WTC11 (cell line): ENCODE results near the gene WDR33. TPM values are rescaled to one million over a fixed set of nuclear protein-coding genes. Genes with fewer than 3 reads are reported as not detected.

Source experiments
- ATAC-seq: fragments of 200-7000 bp; cut with Tn5 transposase; 2 replicates; pipeline ENCODE4 v1.10.0; 2021; ENCODE audit warnings: mild to moderate bottlenecking, moderate library complexity
- CTCF ChIA-PET: fragments of 300-600 bp; sonication (Branson Sonifier 250); formaldehyde crosslinking; loops from one replicate; lab custom pipeline; 2021; ENCODE audit warnings: antibody characterized with exemption; lab: Charles Lee
- POLR2A ChIA-PET: fragments of 350-600 bp; sonication (Branson Sonifier 250); formaldehyde crosslinking; loops from one replicate; lab custom pipeline; 2021; ENCODE audit warnings: antibody characterized with exemption; lab: Charles Lee
- DNase-seq: peaks from one replicate; pipeline ENCODE4 v3.0.0; 2021; ENCODE audit warnings: low spot score
- H3K27ac Mint-ChIP-seq: 2 replicates; pipeline ENCODE4 v1.8.0; 2021; ENCODE audit warnings: mixed read lengths
- H3K27me3 Mint-ChIP-seq: 2 replicates; pipeline ENCODE4 v1.8.0; 2021; ENCODE audit warnings: low read depth, mild to moderate bottlenecking, moderate library complexity, mixed read lengths
- H3K36me3 Mint-ChIP-seq: 2 replicates; pipeline ENCODE4 v1.8.0; 2021; ENCODE audit warnings: mixed read lengths
- H3K4me1 Mint-ChIP-seq: 2 replicates; pipeline ENCODE4 v1.8.0; 2022; ENCODE audit warnings: mixed read lengths
- H3K4me3 Mint-ChIP-seq: 2 replicates; pipeline ENCODE4 v1.8.0; 2021; ENCODE audit warnings: mild to moderate bottlenecking, moderate library complexity, mixed read lengths
- H3K9me3 Mint-ChIP-seq: 2 replicates; pipeline ENCODE4 v1.8.0; 2021; ENCODE audit warnings: mixed read lengths
- CREB1 ChIP-seq: sonication (generic); formaldehyde crosslinking; IDR thresholded peaks from 2 replicates; pipeline ENCODE4 v1.8.0; 2023; ENCODE audit warnings: mild to moderate bottlenecking, missing genetic modification reagents
- ETV6 ChIP-seq: sonication (generic); formaldehyde crosslinking; IDR thresholded peaks from 2 replicates; pipeline ENCODE4 v1.8.1; 2022; ENCODE audit warnings: mild to moderate bottlenecking, missing genetic modification reagents
- JUN ChIP-seq: sonication (generic); formaldehyde crosslinking; IDR thresholded peaks from 2 replicates; pipeline ENCODE4 v1.8.0; 2023; ENCODE audit warnings: mild to moderate bottlenecking, missing genetic modification reagents
- NFE2L1 ChIP-seq: sonication (generic); formaldehyde crosslinking; IDR thresholded peaks from 2 replicates; pipeline ENCODE4 v1.8.1; 2023; ENCODE audit warnings: missing genetic modification reagents
- NR2C2 ChIP-seq: sonication (generic); formaldehyde crosslinking; IDR thresholded peaks from 2 replicates; pipeline ENCODE4 v1.8.0; 2022; ENCODE audit warnings: mild to moderate bottlenecking, missing genetic modification reagents
- NR3C1 ChIP-seq: sonication (generic); formaldehyde crosslinking; conservative IDR thresholded peaks from 2 replicates; pipeline ENCODE4 v1.8.1; 2023; ENCODE audit warnings: low read depth, mild to moderate bottlenecking, missing genetic modification reagents
- TEAD1 ChIP-seq: sonication (generic); formaldehyde crosslinking; IDR thresholded peaks from 2 replicates; pipeline ENCODE4 v1.8.0; 2022; ENCODE audit warnings: mild to moderate bottlenecking, missing genetic modification reagents
- TP53 ChIP-seq: sonication (generic); formaldehyde crosslinking; IDR thresholded peaks from 2 replicates; pipeline ENCODE4 v1.8.1; 2023; ENCODE audit warnings: mild to moderate bottlenecking, missing genetic modification reagents
- ZBTB21 ChIP-seq: sonication (generic); formaldehyde crosslinking; IDR thresholded peaks from 2 replicates; pipeline ENCODE4 v1.8.1; 2023; ENCODE audit warnings: mild to moderate bottlenecking, missing genetic modification reagents, borderline replicate concordance
- ZNF219 ChIP-seq: sonication (generic); formaldehyde crosslinking; IDR thresholded peaks from 2 replicates; pipeline ENCODE4 v1.8.0; 2023; ENCODE audit warnings: missing genetic modification reagents, mild to moderate bottlenecking, borderline replicate concordance
- ZNF232 ChIP-seq: sonication (generic); formaldehyde crosslinking; IDR thresholded peaks from 2 replicates; pipeline ENCODE4 v1.8.0; 2022; ENCODE audit warnings: mild to moderate bottlenecking, missing genetic modification reagents
- ZNF416 ChIP-seq: fragments of 250-450 bp; sonication (Bioruptor Pico); IDR thresholded peaks from 2 replicates; pipeline ENCODE4 v1.9.0; 2021; ENCODE audit warnings: mild to moderate bottlenecking, inconsistent platforms
- total RNA-seq: library from RNA; stranded (reverse); gene quantifications from 3 replicates; pipeline ENCODE4 v1.2.3, GENCODE V29; 2021
- TF ChIP-seq, protein P1 (sequence below): sonication (generic); formaldehyde crosslinking; IDR thresholded peaks from 2 replicates; pipeline ENCODE4 v1.8.0; 2022; ENCODE audit warnings: mild to moderate bottlenecking, missing genetic modification reagents
- TF ChIP-seq, protein P2 (sequence below): sonication (generic); formaldehyde crosslinking; IDR thresholded peaks from 2 replicates; pipeline ENCODE4 v1.8.0; 2022; ENCODE audit warnings: missing genetic modification reagents
- TF ChIP-seq, protein P3 (sequence below): sonication (generic); formaldehyde crosslinking; IDR thresholded peaks from 2 replicates; pipeline ENCODE4 v1.8.1; 2023; ENCODE audit warnings: mild to moderate bottlenecking, missing genetic modification reagents, moderate library complexity
- TF ChIP-seq, protein P4 (sequence below): sonication (generic); formaldehyde crosslinking; IDR thresholded peaks from 2 replicates; pipeline ENCODE4 v1.8.0; 2022; ENCODE audit warnings: mild to moderate bottlenecking, missing genetic modification reagents
- TF ChIP-seq, protein P5 (sequence below): fragments of 250-450 bp; sonication (Bioruptor Pico); conservative IDR thresholded peaks from 2 replicates; pipeline ENCODE4 v1.9.0; 2021; ENCODE audit warnings: mild to moderate bottlenecking
- TF ChIP-seq, protein P6 (sequence below): sonication (generic); formaldehyde crosslinking; IDR thresholded peaks from 2 replicates; pipeline ENCODE4 v1.8.1; 2022; ENCODE audit warnings: low read depth, mild to moderate bottlenecking, moderate library complexity, missing genetic modification reagents, borderline replicate concordance
- TF ChIP-seq, protein P7 (sequence below): fragments of 250-450 bp; sonication (Bioruptor Pico); IDR thresholded peaks from 2 replicates; pipeline ENCODE4 v1.9.0; 2021; ENCODE audit warnings: mild to moderate bottlenecking, borderline replicate concordance

Gene WDR33
- total RNA-seq, 1 experiment from 2014 or later, result 67.1 TPM

DNA sequence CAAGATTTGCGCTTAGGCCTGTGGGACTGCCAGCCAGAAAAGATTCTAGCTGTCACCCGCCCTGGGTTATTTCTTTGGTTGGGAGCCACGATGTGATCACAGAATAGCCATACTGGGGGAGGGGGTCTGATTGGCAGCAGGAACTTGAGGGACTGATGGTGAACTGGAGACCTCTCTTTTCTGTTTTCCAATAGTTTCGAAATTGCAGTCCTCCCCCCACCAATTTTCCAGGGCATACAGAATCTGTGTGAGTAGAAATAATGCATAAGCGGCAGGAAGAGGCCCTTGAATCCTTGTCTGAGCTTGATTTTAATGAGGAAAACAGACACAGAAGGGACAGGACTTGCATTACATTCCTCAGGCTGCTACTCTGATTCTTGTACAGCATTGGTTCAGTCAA lies 49.2 kb upstream of the WDR33 start (continued):
- TF ChIP-seq, protein P1, sequence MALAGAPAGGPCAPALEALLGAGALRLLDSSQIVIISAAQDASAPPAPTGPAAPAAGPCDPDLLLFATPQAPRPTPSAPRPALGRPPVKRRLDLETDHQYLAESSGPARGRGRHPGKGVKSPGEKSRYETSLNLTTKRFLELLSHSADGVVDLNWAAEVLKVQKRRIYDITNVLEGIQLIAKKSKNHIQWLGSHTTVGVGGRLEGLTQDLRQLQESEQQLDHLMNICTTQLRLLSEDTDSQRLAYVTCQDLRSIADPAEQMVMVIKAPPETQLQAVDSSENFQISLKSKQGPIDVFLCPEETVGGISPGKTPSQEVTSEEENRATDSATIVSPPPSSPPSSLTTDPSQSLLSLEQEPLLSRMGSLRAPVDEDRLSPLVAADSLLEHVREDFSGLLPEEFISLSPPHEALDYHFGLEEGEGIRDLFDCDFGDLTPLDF (CRISPR knock-in tag), result no peak
- TF ChIP-seq CREB1 (CRISPR knock-in tag), result no peak
- TF ChIP-seq ZNF416, result no peak
- TF ChIP-seq, protein P2, sequence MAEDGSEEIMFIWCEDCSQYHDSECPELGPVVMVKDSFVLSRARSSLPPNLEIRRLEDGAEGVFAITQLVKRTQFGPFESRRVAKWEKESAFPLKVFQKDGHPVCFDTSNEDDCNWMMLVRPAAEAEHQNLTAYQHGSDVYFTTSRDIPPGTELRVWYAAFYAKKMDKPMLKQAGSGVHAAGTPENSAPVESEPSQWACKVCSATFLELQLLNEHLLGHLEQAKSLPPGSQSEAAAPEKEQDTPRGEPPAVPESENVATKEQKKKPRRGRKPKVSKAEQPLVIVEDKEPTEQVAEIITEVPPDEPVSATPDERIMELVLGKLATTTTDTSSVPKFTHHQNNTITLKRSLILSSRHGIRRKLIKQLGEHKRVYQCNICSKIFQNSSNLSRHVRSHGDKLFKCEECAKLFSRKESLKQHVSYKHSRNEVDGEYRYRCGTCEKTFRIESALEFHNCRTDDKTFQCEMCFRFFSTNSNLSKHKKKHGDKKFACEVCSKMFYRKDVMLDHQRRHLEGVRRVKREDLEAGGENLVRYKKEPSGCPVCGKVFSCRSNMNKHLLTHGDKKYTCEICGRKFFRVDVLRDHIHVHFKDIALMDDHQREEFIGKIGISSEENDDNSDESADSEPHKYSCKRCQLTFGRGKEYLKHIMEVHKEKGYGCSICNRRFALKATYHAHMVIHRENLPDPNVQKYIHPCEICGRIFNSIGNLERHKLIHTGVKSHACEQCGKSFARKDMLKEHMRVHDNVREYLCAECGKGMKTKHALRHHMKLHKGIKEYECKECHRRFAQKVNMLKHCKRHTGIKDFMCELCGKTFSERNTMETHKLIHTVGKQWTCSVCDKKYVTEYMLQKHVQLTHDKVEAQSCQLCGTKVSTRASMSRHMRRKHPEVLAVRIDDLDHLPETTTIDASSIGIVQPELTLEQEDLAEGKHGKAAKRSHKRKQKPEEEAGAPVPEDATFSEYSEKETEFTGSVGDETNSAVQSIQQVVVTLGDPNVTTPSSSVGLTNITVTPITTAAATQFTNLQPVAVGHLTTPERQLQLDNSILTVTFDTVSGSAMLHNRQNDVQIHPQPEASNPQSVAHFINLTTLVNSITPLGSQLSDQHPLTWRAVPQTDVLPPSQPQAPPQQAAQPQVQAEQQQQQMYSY (CRISPR knock-in tag), result no peak
- TF ChIP-seq ZNF232 (CRISPR knock-in tag), result no peak

DNA sequence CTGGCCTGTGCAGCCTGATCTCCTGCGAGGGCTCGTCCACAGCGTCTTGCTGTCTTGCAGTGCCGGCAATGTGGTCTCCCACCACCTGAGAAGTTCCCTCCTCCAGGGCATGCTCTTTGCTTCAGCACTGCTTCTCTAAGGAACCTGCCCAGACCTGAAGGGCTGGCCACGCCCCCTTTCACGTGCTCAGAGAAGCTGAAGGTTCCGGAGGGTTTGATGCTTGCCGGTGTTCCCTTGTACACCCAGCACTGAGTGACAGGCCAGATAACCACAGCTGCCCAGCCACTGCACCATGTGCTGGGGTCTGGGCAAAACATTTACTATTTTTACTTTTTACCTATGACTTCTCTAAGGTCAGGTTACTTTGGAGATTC lies 48.7 kb upstream of the WDR33 start:
- CTCF ChIA-PET, result interaction anchor here (0.6 kb wide), 1 partner anchor 204 kb away, joined by 3 read pairs; no protein-coding TSS in a partner anchor
- Mint-ChIP-seq H3K27ac (peak overlapping the region; percentile 80; the same call in 1 of the 2 replicates), H3K4me1 (peaks cover 41% of the 10 kb centered on the region), H3K4me3 (peak overlapping the region; percentile 52), H3K27me3 (no peaks in the 10 kb centered on the region), H3K36me3 (peaks cover 18% of the 10 kb centered on the region), H3K9me3 (no peaks in the 10 kb centered on the region)
- DNase-seq, result peak; percentile 85
- POLR2A ChIA-PET, result interaction anchor here (0.6 kb wide), 1 partner anchor 33 kb away, joined by 3 read pairs; no protein-coding TSS in a partner anchor
- TF ChIP-seq, protein P3, sequence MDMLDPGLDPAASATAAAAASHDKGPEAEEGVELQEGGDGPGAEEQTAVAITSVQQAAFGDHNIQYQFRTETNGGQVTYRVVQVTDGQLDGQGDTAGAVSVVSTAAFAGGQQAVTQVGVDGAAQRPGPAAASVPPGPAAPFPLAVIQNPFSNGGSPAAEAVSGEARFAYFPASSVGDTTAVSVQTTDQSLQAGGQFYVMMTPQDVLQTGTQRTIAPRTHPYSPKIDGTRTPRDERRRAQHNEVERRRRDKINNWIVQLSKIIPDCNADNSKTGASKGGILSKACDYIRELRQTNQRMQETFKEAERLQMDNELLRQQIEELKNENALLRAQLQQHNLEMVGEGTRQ (CRISPR knock-in tag), result peak; percentile 55; the same call in 1 of the 2 replicates
- TF ChIP-seq TEAD1 (CRISPR knock-in tag) (0 out of 2 replicates have a peak, but pooled peaks have one; percentile 20), ZNF219 (CRISPR knock-in tag) (no peak), NFE2L1 (no peak), NR2C2 (CRISPR knock-in tag) (no peak)
- TF ChIP-seq, protein P4, sequence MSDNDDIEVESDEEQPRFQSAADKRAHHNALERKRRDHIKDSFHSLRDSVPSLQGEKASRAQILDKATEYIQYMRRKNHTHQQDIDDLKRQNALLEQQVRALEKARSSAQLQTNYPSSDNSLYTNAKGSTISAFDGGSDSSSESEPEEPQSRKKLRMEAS (CRISPR knock-in tag), result peak; percentile 68; the same call in 1 of the 2 replicates
- TF ChIP-seq, protein P5, sequence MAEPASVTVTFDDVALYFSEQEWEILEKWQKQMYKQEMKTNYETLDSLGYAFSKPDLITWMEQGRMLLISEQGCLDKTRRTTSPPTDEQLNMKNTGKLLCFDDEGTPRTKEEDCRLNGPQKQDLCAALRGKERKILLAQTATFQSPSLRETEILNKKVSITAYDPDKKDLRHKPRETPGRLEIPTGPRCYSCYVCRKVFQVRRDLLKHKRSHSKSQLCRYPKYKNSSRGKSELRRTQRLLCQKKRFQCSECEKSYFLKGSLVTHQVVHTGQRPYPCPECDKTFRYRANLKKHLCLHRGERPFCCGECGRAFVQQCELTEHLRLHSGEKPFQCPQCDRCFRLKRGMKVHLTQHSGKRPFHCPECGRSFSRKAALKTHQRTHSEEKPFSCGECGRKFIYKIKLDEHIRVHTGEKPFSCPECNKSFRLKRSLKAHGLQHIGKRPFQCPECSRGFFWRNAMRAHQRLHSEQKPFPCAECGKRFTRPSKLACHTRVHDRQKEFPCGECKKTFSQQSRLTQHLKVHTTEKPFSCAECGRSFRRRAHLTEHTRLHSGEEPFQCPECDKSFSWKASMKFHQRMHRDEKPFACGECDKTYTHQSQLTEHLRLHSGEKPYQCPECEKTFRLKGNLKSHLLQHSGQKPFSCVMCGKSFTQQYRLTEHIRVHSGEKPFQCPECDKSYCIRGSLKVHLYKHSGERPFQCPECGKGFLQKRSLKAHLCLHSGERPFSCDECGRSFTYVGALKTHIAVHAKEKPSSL (CRISPR knock-in tag), result no peak
- peak; percentile 66 for ATAC-seq

DNA sequence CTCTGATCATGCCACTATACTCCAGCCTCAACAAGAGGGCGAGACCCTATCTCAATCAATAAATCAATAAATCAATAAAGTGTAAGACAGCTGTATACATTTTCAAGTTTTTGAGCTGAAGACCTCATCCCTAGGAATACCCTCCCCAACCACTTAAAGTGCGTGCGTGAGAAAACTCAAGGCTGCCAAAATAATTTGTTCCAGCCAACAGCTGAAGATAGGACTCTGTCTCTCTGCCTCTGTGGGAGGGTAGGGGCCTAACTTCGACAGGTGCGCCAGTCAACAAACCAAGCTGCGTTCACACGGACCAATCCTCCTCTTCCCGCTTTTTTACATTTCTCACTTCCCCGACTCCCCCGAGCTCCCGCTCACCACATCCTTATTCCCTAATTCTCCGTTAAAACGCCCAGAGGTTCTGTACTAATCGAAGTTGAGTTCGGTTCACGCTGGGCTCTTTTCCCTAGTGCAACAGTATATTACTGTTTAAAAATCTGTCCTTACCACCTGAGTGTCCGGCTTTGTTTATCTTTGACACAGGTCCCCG lies 46.4 kb upstream of the WDR33 start:
- POLR2A ChIA-PET, result interaction anchor here (0.6 kb wide), 1 partner anchor 43 kb away, joined by 7 read pairs; no protein-coding TSS in a partner anchor
- Mint-ChIP-seq H3K27me3 (no peaks in the 10 kb centered on the region), H3K36me3 (peaks cover 18% of the 10 kb centered on the region), H3K9me3 (no peaks in the 10 kb centered on the region), H3K4me3 (peak overlapping the region; percentile 98), H3K4me1 (peaks cover 35% of the 10 kb centered on the region), H3K27ac (peak overlapping the region; percentile 80)
- DNase-seq, result peak; percentile 23
- peak; percentile 4; the same call in 1 of the 2 replicates for ATAC-seq
- CTCF ChIA-PET, result interaction anchor here (0.7 to 1.2 kb wide), 3 partner anchors 48 to 170 kb away, joined by 3 to 4 read pairs (median 3); partner anchors contain the start of gene SAP130
- no peak for TF ChIP-seq JUN (CRISPR knock-in tag)
- no peak for TF ChIP-seq NR3C1
- no peak for TF ChIP-seq ETV6 (CRISPR knock-in tag)
- no peak for TF ChIP-seq ZBTB21 (CRISPR knock-in tag)
- TF ChIP-seq, protein P6, sequence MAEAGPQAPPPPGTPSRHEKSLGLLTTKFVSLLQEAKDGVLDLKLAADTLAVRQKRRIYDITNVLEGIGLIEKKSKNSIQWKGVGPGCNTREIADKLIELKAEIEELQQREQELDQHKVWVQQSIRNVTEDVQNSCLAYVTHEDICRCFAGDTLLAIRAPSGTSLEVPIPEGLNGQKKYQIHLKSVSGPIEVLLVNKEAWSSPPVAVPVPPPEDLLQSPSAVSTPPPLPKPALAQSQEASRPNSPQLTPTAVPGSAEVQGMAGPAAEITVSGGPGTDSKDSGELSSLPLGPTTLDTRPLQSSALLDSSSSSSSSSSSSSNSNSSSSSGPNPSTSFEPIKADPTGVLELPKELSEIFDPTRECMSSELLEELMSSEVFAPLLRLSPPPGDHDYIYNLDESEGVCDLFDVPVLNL (CRISPR knock-in tag), result no peak; the same call in 1 of the 2 replicates
- TF ChIP-seq, protein P7, sequence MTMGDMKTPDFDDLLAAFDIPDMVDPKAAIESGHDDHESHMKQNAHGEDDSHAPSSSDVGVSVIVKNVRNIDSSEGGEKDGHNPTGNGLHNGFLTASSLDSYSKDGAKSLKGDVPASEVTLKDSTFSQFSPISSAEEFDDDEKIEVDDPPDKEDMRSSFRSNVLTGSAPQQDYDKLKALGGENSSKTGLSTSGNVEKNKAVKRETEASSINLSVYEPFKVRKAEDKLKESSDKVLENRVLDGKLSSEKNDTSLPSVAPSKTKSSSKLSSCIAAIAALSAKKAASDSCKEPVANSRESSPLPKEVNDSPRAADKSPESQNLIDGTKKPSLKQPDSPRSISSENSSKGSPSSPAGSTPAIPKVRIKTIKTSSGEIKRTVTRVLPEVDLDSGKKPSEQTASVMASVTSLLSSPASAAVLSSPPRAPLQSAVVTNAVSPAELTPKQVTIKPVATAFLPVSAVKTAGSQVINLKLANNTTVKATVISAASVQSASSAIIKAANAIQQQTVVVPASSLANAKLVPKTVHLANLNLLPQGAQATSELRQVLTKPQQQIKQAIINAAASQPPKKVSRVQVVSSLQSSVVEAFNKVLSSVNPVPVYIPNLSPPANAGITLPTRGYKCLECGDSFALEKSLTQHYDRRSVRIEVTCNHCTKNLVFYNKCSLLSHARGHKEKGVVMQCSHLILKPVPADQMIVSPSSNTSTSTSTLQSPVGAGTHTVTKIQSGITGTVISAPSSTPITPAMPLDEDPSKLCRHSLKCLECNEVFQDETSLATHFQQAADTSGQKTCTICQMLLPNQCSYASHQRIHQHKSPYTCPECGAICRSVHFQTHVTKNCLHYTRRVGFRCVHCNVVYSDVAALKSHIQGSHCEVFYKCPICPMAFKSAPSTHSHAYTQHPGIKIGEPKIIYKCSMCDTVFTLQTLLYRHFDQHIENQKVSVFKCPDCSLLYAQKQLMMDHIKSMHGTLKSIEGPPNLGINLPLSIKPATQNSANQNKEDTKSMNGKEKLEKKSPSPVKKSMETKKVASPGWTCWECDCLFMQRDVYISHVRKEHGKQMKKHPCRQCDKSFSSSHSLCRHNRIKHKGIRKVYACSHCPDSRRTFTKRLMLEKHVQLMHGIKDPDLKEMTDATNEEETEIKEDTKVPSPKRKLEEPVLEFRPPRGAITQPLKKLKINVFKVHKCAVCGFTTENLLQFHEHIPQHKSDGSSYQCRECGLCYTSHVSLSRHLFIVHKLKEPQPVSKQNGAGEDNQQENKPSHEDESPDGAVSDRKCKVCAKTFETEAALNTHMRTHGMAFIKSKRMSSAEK (CRISPR knock-in tag), result no peak
- no peak for TF ChIP-seq TP53
